IMR-90 (cell line): ENCODE results near the gene MLX. TPM values are rescaled to one million over a fixed set of nuclear protein-coding genes. Genes with fewer than 3 reads are reported as not detected.

Source experiments
- ATAC-seq: fragments of 200-7000 bp; cut with Tn5 transposase; 2 replicates; pipeline ENCODE4 v1.9.1; 2020; ENCODE audit warnings: low read depth, mild to moderate bottlenecking, moderate library complexity
- BruUV-seq: library from RNA; stranded (reverse); fragments of 400-500 nt; replicated peaks from 2 replicates; lab custom pipeline; 2021; lab: Mats Ljungman, UMichigan
- CTCF ChIA-PET: fragments of 300-600 bp; formaldehyde crosslinking; extraction: SDS; loops from one replicate; lab custom pipeline; 2021; ENCODE audit warnings: antibody characterized with exemption; lab: Yijun Ruan, JAX
- POLR2A ChIA-PET: fragments of 300-600 bp; sonication (Branson Sonifier 250); formaldehyde crosslinking; loops from one replicate; lab custom pipeline; 2022; ENCODE audit warnings: antibody characterized with exemption; ENCODE audit not compliant: unreplicated experiment; lab: Charles Lee
- DNase-seq: peaks from one replicate; pipeline ENCODE4 v3.0.0; 2013
- H2AFZ ChIP-seq: replicated peaks from 2 replicates; pipeline ENCODE3; 2013; ENCODE audit warnings: low read length, mild to moderate bottlenecking; ENCODE audit not compliant: poor library complexity
- H2AK5ac ChIP-seq: 2 replicates; pipeline ENCODE4 v1.6.1; 2013; ENCODE audit warnings: low read depth, low read length, inconsistent platforms
- H2AK9ac ChIP-seq: replicated peaks from 2 replicates; pipeline ENCODE3; 2013; ENCODE audit warnings: mild to moderate bottlenecking, low read depth, low read length, moderate library complexity; ENCODE audit not compliant: poor library complexity
- H2BK120ac ChIP-seq: 2 replicates; pipeline ENCODE4 v1.6.1; 2013; ENCODE audit warnings: low read depth, low read length, inconsistent platforms
- H2BK15ac ChIP-seq: 3 replicates; pipeline ENCODE4 v1.6.1; 2013; ENCODE audit warnings: low read depth, low read length, inconsistent platforms
- H2BK20ac ChIP-seq: 2 replicates; pipeline ENCODE4 v1.6.1; 2013; ENCODE audit warnings: low read depth, mild to moderate bottlenecking, inconsistent platforms, low read length, moderate library complexity
- H2BK5ac ChIP-seq: 2 replicates; pipeline ENCODE4 v1.6.1; 2013; ENCODE audit warnings: mild to moderate bottlenecking, low read depth, low read length, inconsistent platforms; ENCODE audit not compliant: poor library complexity, severe bottlenecking
- H3K14ac ChIP-seq: replicated peaks from 2 replicates; pipeline ENCODE4 v1.6.1; 2013; ENCODE audit warnings: low read depth, low read length, inconsistent platforms
- H3K18ac ChIP-seq: 2 replicates; pipeline ENCODE4 v1.6.1; 2013; ENCODE audit warnings: low read depth, low read length, control low read depth
- H3K23ac ChIP-seq: 2 replicates; pipeline ENCODE4 v1.6.1; 2013; ENCODE audit warnings: low read depth, low read length, inconsistent platforms
- H3K27ac ChIP-seq: 2 replicates; pipeline ENCODE4 v1.5.1; 2013; ENCODE audit warnings: mild to moderate bottlenecking, control low read depth, low read length; ENCODE audit not compliant: insufficient read depth
- H3K27me3 ChIP-seq: 2 replicates; pipeline ENCODE4 v1.6.1; 2013; ENCODE audit warnings: low read length; ENCODE audit not compliant: control insufficient read depth, insufficient read depth
- H3K36me3 ChIP-seq: 2 replicates; pipeline ENCODE4 v1.6.1; 2013; ENCODE audit warnings: low read length, mixed read lengths; ENCODE audit not compliant: control insufficient read depth, insufficient read depth
- H3K4ac ChIP-seq: 2 replicates; pipeline ENCODE4 v1.6.1; 2013; ENCODE audit warnings: low read depth, low read length, inconsistent platforms
- H3K4me1 ChIP-seq: 2 replicates; pipeline ENCODE4 v1.6.1; 2013; ENCODE audit warnings: low read length, mixed read lengths; ENCODE audit not compliant: control insufficient read depth, insufficient read depth
- H3K4me2 ChIP-seq: 2 replicates; pipeline ENCODE4 v1.6.1; 2013; ENCODE audit warnings: low read depth, mild to moderate bottlenecking, control low read depth, low read length, moderate library complexity
- H3K4me3 ChIP-seq: 2 replicates; pipeline ENCODE4 v1.5.1; 2013; ENCODE audit warnings: low read depth, mild to moderate bottlenecking, control low read depth, low read length, moderate library complexity; ENCODE audit not compliant: insufficient read depth
- H3K56ac ChIP-seq: 2 replicates; pipeline ENCODE4 v1.6.1; 2013; ENCODE audit warnings: low read length, inconsistent platforms; ENCODE audit not compliant: insufficient read depth; ENCODE audit errors: extremely low read depth
- H3K79me1 ChIP-seq, 2 experiments: 2 replicates each; pipeline ENCODE4 v1.6.1; 2013; ENCODE audit warnings: low read length in 2 of 2, inconsistent platforms in 1 of 2, low read depth in 1 of 2
- H3K9ac ChIP-seq: 2 replicates; pipeline ENCODE4 v1.6.1; 2013; ENCODE audit warnings: low read depth, low read length, control low read depth
- H3K9me1 ChIP-seq: 2 replicates; pipeline ENCODE4 v1.6.1; 2013; ENCODE audit warnings: low read length, inconsistent platforms; ENCODE audit not compliant: insufficient read depth
- H3K9me3 ChIP-seq: 2 replicates; pipeline ENCODE4 v1.6.1; 2013; ENCODE audit warnings: low read length; ENCODE audit not compliant: control insufficient read depth, insufficient read depth
- H4K20me1 ChIP-seq: 2 replicates; pipeline ENCODE4 v1.6.1; 2013; ENCODE audit warnings: low read length, inconsistent platforms; ENCODE audit not compliant: insufficient read depth
- H4K5ac ChIP-seq: 2 replicates; pipeline ENCODE4 v1.6.1; 2013; ENCODE audit warnings: mild to moderate bottlenecking, low read depth, low read length, control low read depth
- H4K8ac ChIP-seq, 2 experiments: 2 replicates each; pipeline ENCODE4 v1.6.1; 2013; ENCODE audit warnings: low read depth in 2 of 2, low read length in 2 of 2, control low read depth in 1 of 2, inconsistent platforms in 1 of 2
- H4K91ac ChIP-seq: 2 replicates; pipeline ENCODE4 v1.6.1; 2013; ENCODE audit warnings: low read depth, low read length, inconsistent platforms; ENCODE audit not compliant: insufficient read depth
- BHLHE40 ChIP-seq: fragments of 150-350 bp; IDR thresholded peaks from 2 replicates; pipeline ENCODE4 v1.6.1; 2016; ENCODE audit warnings: mild to moderate bottlenecking, low read depth, low read length
- CEBPB ChIP-seq: IDR thresholded peaks from 2 replicates; pipeline ENCODE4 v1.6.1; 2012; ENCODE audit warnings: low read depth, low read length, improper control_type of control experiment
- MAFK ChIP-seq: IDR thresholded peaks from 2 replicates; pipeline ENCODE4 v1.6.1; 2012; ENCODE audit warnings: low read depth, low read length, improper control_type of control experiment
- MXI1 ChIP-seq: IDR thresholded peaks from 2 replicates; pipeline ENCODE4 v1.6.1; 2012; ENCODE audit warnings: low read depth, mild to moderate bottlenecking, low read length, moderate library complexity, borderline replicate concordance
- RAD21 ChIP-seq: IDR thresholded peaks from 2 replicates; pipeline ENCODE4 v1.6.1; 2012; ENCODE audit warnings: low read length, improper control_type of control experiment
- WGBS, 2 experiments: methylation state at CpG; one replicate each; pipeline versions ENCODE4 v1.1.5 to v1.1.7; 2013; ENCODE audit warnings: missing lambda C conversion rate in 2 of 2; ENCODE audit not compliant: insufficient read length in 1 of 2; ENCODE audit errors: extremely low coverage in 2 of 2; 5-methylcytosine and 5-hydroxymethylcytosine counted together
- dilution Hi-C: fragments of 300-500 bp; cut with HindIII; formaldehyde crosslinking; loops from one replicate; pipeline ENCODE4 v1.14.3; 2018; ENCODE audit warnings: low sequenced_read_pairs; ENCODE audit not compliant: unreplicated experiment
- in situ Hi-C: fragments of 300-500 bp; cut with MboI; formaldehyde crosslinking; loops from 3 replicates; pipeline ENCODE4 v1.14.3; 2019; ENCODE audit warnings: low sequenced_read_pairs, inconsistent platforms, mixed read lengths
- intact Hi-C: fragments of 100-400 bp; cut with micrococcal nuclease; formaldehyde crosslinking; loops from 2 replicates; pipeline ENCODE4 v1.10.0; 2022
- polyA plus RNA-seq, 3 experiments: library from polyadenylated mRNA; depleted of rRNA; stranded (reverse); fragments of >200 nt; gene quantifications; 2 replicates each; pipeline ENCODE4 v1.2.3, GENCODE V29; 2012; ENCODE audit warnings: low replicate concordance in 1 of 3
- total RNA-seq: library from RNA; depleted of rRNA; stranded (reverse); fragments of >200 nt; gene quantifications from 2 replicates; pipeline ENCODE4 v1.2.3, GENCODE V29; 2012

MLX gene
- total and polyA plus RNA-seq, 2 of the 4 experiments (the other 2 are of a cell fraction) = 37.8 to 45.6 TPM

DNA sequence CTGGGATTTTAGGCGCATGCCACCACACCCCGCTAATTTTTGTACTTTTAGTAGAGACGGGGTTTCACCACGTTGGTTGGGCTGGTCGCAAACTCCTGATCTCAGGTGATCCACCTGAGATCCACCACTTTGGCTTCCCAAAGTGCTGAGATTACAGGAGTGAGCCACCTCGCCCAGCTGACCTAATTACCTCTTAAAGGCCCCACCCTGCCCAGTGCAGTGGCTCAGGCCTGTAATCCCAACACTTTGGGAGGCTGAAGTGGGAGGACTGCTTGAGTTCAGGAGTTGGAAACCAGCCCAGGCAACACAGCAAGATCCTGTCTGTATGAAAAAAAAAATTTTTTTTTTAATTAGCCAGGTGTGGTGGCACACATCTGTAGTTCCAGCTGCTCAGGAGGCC, 7.8 kb upstream of the MLX start:
- H3K27ac ChIP-seq = no peak overlapping the region
- no peak overlapping the region for H3K23ac ChIP-seq
- TF ChIP-seq MAFK = no peak
- TF ChIP-seq RAD21 = no peak
- TF ChIP-seq MXI1 = no peak
- no peak for TF ChIP-seq CEBPB
- TF ChIP-seq BHLHE40 = no peak
- H4K91ac ChIP-seq = no peak overlapping the region
- intact Hi-C loops (no loop called here), in situ Hi-C loops (no loop called here), dilution Hi-C loops (no loop called here)
- H2BK120ac ChIP-seq = no peak overlapping the region
- no peak overlapping the region for H3K14ac ChIP-seq
- no peak overlapping the region for H3K4ac ChIP-seq
- H2AK9ac ChIP-seq = no peak overlapping the region
- CTCF ChIA-PET = no interaction called here
- H4K20me1 ChIP-seq = no peaks in the 10 kb centered on the region
- no peak overlapping the region for H3K56ac ChIP-seq
- H3K27me3 ChIP-seq = no peaks in the 10 kb centered on the region
- H3K9ac ChIP-seq = no peak overlapping the region
- H3K9me3 ChIP-seq = no peaks in the 10 kb centered on the region
- no peak overlapping the region for H4K8ac ChIP-seq
- H2AK5ac ChIP-seq = no peak overlapping the region
- peaks cover 3% of the 10 kb centered on the region; the same call in 1 of the 2 replicates for H3K36me3 ChIP-seq
- H2BK5ac ChIP-seq = no peak overlapping the region
- no peak overlapping the region for H2BK20ac ChIP-seq
- H3K4me1 ChIP-seq = peaks cover 15% of the 10 kb centered on the region
- no peak overlapping the region for H3K18ac ChIP-seq
- peaks cover 28 to 42% of the 10 kb centered on the region in 2 experiments for H3K79me1 ChIP-seq
- POLR2A ChIA-PET = no interaction called here
- H2BK15ac ChIP-seq = no peak overlapping the region
- no CpG with 5 or more reads among the region's 6 CpGs for WGBS, 2 experiments
- H2AFZ ChIP-seq = no peak overlapping the region
- DNase-seq (no peak), ATAC-seq (no peak)
- BruUV-seq = no TSS peak
- no peak overlapping the region for H4K5ac ChIP-seq
- H3K4me2 ChIP-seq = no peak overlapping the region
- no peak overlapping the region for H3K4me3 ChIP-seq
- peaks cover 10% of the 10 kb centered on the region for H3K9me1 ChIP-seq
